ENCODE data around the gene EIF4A2. TPM values are rescaled to one million over a fixed set of nuclear protein-coding genes. Genes with fewer than 3 reads are reported as not detected.

Gene EIF4A2
- total RNA-seq, 1 experiment from 2014 or later: 574 TPM

GRCh38 chr3:186743666-186744065 is 39.7 kb upstream of the EIF4A2 start (continued):
- TF ChIP-seq, protein P1, sequence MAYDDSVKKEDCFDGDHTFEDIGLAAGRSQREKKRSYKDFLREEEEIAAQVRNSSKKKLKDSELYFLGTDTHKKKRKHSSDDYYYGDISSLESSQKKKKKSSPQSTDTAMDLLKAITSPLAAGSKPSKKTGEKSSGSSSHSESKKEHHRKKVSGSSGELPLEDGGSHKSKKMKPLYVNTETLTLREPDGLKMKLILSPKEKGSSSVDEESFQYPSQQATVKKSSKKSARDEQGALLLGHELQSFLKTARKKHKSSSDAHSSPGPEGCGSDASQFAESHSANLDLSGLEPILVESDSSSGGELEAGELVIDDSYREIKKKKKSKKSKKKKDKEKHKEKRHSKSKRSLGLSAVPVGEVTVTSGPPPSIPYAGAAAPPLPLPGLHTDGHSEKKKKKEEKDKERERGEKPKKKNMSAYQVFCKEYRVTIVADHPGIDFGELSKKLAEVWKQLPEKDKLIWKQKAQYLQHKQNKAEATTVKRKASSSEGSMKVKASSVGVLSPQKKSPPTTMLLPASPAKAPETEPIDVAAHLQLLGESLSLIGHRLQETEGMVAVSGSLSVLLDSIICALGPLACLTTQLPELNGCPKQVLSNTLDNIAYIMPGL (CRISPR knock-in tag; IDR thresholded peaks at IDR 0.05): no peak
- TF ChIP-seq EMX1 (CRISPR knock-in tag; IDR thresholded peaks at IDR 0.05): no peak

- Mint-ChIP-seq H3K27me3 (ENCODE audit: low read depth) (no peaks in the 10 kb centered on the region), H3K9me3 (peaks cover 5% of the 10 kb centered on the region; the same call in 1 of the 2 replicates), H3K4me1 (peaks cover 13% of the 10 kb centered on the region), H3K27ac (peak overlapping the region; percentile 38), H3K4me3 (no peak overlapping the region), H3K36me3 (no peaks in the 10 kb centered on the region)
- ATAC-seq (peak; percentile 99), DNase-seq (ENCODE audit: low spot score) (peak; percentile 35)
- TF ChIP-seq ZNF121 (CRISPR knock-in tag; IDR thresholded peaks at IDR 0.05): no peak
- TF ChIP-seq, protein P2, sequence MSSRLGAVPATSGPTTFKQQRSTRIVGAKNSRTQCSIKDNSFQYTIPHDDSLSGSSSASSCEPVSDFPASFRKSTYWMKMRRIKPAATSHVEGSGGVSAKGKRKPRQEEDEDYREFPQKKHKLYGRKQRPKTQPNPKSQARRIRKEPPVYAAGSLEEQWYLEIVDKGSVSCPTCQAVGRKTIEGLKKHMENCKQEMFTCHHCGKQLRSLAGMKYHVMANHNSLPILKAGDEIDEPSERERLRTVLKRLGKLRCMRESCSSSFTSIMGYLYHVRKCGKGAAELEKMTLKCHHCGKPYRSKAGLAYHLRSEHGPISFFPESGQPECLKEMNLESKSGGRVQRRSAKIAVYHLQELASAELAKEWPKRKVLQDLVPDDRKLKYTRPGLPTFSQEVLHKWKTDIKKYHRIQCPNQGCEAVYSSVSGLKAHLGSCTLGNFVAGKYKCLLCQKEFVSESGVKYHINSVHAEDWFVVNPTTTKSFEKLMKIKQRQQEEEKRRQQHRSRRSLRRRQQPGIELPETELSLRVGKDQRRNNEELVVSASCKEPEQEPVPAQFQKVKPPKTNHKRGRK (CRISPR knock-in tag; IDR thresholded peaks at IDR 0.05; ENCODE audit: borderline replicate concordance): no peak
- TF ChIP-seq ETV6 (CRISPR knock-in tag; IDR thresholded peaks at IDR 0.05): 0 out of 2 replicates have a peak, but pooled peaks have one; percentile 44
- TF ChIP-seq, protein P3, sequence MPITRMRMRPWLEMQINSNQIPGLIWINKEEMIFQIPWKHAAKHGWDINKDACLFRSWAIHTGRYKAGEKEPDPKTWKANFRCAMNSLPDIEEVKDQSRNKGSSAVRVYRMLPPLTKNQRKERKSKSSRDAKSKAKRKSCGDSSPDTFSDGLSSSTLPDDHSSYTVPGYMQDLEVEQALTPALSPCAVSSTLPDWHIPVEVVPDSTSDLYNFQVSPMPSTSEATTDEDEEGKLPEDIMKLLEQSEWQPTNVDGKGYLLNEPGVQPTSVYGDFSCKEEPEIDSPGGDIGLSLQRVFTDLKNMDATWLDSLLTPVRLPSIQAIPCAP (CRISPR knock-in tag; IDR thresholded peaks at IDR 0.05): no peak
- TF ChIP-seq, protein P4, sequence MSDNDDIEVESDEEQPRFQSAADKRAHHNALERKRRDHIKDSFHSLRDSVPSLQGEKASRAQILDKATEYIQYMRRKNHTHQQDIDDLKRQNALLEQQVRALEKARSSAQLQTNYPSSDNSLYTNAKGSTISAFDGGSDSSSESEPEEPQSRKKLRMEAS (CRISPR knock-in tag; IDR thresholded peaks at IDR 0.05): 0 out of 2 replicates have a peak, but pooled peaks have one; percentile 31
- ChIA-PET POLR2A (interaction anchor here (1.0 kb wide), 1 partner anchor 38 kb away, joined by 3 read pairs; no protein-coding TSS in a partner anchor), CTCF (interaction anchor here (0.7 to 2.0 kb wide), 4 partner anchors 75 to 131 kb away, joined by 3 to 10 read pairs (median 5); no protein-coding TSS in a partner anchor)
Observed at GRCh38 chr3:186746008-186746407, 37.4 kb upstream of the EIF4A2 start.

DNA sequence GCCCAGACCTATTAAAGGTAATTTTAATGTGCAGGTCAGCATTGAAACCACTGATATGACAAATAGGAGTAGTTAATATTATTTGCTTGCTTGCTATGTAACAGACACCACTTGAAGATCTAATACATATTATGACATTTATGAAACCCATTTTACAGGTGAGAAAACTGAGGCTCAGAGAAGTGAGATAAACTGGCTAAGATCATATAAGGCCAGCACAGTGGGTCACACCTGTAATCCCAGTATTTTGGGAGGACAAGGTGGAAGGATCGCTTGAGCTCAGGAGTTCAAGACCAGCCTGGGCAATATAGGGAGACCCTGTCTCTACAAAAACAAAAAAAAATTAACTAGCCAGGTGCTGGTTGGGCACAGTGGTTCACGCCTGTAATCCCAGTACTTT is 33.1 kb upstream of the EIF4A2 start:
- H3K36me3 Mint-ChIP-seq: no peaks in the 10 kb centered on the region
- CTCF ChIA-PET: interaction anchor here (1.5 to 5.4 kb wide), 2 partner anchors 10 to 135 kb away, joined by 4 to 81 read pairs; no protein-coding TSS in a partner anchor
- peaks cover 20% of the 10 kb centered on the region for H3K4me1 Mint-ChIP-seq
- no peak overlapping the region for H3K4me3 Mint-ChIP-seq
- H3K27ac Mint-ChIP-seq: no peak overlapping the region
- POLR2A ChIA-PET: no interaction called here
- no peaks in the 10 kb centered on the region for H3K27me3 Mint-ChIP-seq (ENCODE audit: low read depth)
- H3K9me3 Mint-ChIP-seq: no peaks in the 10 kb centered on the region
- ATAC-seq (no peak), DNase-seq (ENCODE audit: low spot score) (no peak)
- TF ChIP-seq, protein P5, sequence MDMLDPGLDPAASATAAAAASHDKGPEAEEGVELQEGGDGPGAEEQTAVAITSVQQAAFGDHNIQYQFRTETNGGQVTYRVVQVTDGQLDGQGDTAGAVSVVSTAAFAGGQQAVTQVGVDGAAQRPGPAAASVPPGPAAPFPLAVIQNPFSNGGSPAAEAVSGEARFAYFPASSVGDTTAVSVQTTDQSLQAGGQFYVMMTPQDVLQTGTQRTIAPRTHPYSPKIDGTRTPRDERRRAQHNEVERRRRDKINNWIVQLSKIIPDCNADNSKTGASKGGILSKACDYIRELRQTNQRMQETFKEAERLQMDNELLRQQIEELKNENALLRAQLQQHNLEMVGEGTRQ (CRISPR knock-in tag; IDR thresholded peaks at IDR 0.05): no peak
- TF ChIP-seq STAT6 (CRISPR knock-in tag; conservative IDR thresholded peaks at IDR 0.05; ENCODE audit: low read depth) (no peak), SP1 (CRISPR knock-in tag; conservative IDR thresholded peaks at IDR 0.05) (no peak), ZNF532 (CRISPR knock-in tag; IDR thresholded peaks at IDR 0.05; ENCODE audit: borderline replicate concordance) (no peak), SMAD3 (CRISPR knock-in tag; IDR thresholded peaks at IDR 0.05; ENCODE audit: borderline replicate concordance) (no peak), ETV6 (CRISPR knock-in tag; IDR thresholded peaks at IDR 0.05) (no peak), E2F1 (CRISPR knock-in tag; IDR thresholded peaks at IDR 0.05) (no peak), EMX1 (CRISPR knock-in tag; IDR thresholded peaks at IDR 0.05) (no peak), NFE2L1 (CRISPR knock-in tag; IDR thresholded peaks at IDR 0.05) (no peak), ELF4 (CRISPR knock-in tag; IDR thresholded peaks at IDR 0.05; ENCODE audit: low read depth) (no peak), CBFB (CRISPR knock-in tag; IDR thresholded peaks at IDR 0.05; ENCODE audit: low read depth) (no peak)
- TF ChIP-seq, protein P2 (CRISPR knock-in tag; IDR thresholded peaks at IDR 0.05; ENCODE audit: borderline replicate concordance): no peak
